Panc1 (cell line): ENCODE results near the gene EID2B. TPM values are rescaled to one million over a fixed set of nuclear protein-coding genes. Genes with fewer than 3 reads are reported as not detected.

Experiments used
- ATAC-seq: fragments of 200-7000 bp; cut with Tn5 transposase; 2 replicates; pipeline ENCODE4 v1.9.1; 2020; ENCODE audit warnings: mild to moderate bottlenecking, moderate library complexity
- BruUV-seq: library from RNA; stranded (reverse); fragments of 400-500 nt; replicated peaks from 2 replicates; lab custom pipeline; 2021; lab: Mats Ljungman, UMichigan
- CTCF ChIA-PET: fragments of 300-600 bp; sonication (Branson Sonifier 250); formaldehyde crosslinking; loops from one replicate; lab custom pipeline; 2022; ENCODE audit warnings: antibody characterized with exemption; lab: Charles Lee
- POLR2A ChIA-PET: fragments of 300-600 bp; sonication (Branson Sonifier 250); formaldehyde crosslinking; loops from one replicate; lab custom pipeline; 2022; ENCODE audit warnings: antibody characterized with exemption; lab: Charles Lee
- DNase-seq: peaks from one replicate; pipeline ENCODE4 v3.0.0-alpha.2; 2010; ENCODE audit warnings: low read depth, low spot score
- H3K27ac ChIP-seq: 2 replicates; pipeline ENCODE4 v1.5.1; 2011; ENCODE audit warnings: mild to moderate bottlenecking, low read length, inconsistent platforms
- H3K27me3 ChIP-seq: fragments of 200-500 bp; sonication (Bioruptor generic); 2 replicates; pipeline ENCODE4 v1.6.0; 2014; ENCODE audit warnings: low read length, inconsistent platforms; ENCODE audit not compliant: control insufficient read depth, insufficient read depth
- H3K36me3 ChIP-seq: fragments of 200-500 bp; sonication (Bioruptor generic); 2 replicates; pipeline ENCODE4 v1.5.1; 2014; ENCODE audit warnings: inconsistent platforms, mild to moderate bottlenecking, low read length, moderate library complexity; ENCODE audit not compliant: control insufficient read depth, insufficient read depth
- H3K4me1 ChIP-seq: 2 replicates; pipeline ENCODE4 v1.5.1; 2011; ENCODE audit warnings: inconsistent platforms, mild to moderate bottlenecking, low read length, moderate library complexity; ENCODE audit not compliant: control insufficient read depth, insufficient read depth
- H3K4me3 ChIP-seq, 2 experiments: 2 replicates each; pipeline ENCODE4 v1.5.1; 2011 to 2012; ENCODE audit warnings: low read depth in 2 of 2, low read length in 2 of 2, mild to moderate bottlenecking in 2 of 2, inconsistent platforms in 1 of 2, moderate library complexity in 1 of 2
- H3K9me3 ChIP-seq: fragments of 200-500 bp; sonication (Bioruptor generic); 2 replicates; pipeline ENCODE4 v1.5.1; 2014; ENCODE audit warnings: low read depth, mild to moderate bottlenecking, inconsistent platforms, low read length, moderate library complexity; ENCODE audit not compliant: control insufficient read depth, insufficient read depth
- POLR2AphosphoS5 ChIP-seq: IDR thresholded peaks from 2 replicates; pipeline ENCODE4 v1.6.1; 2012; ENCODE audit warnings: mild to moderate bottlenecking, low read depth, low read length, moderate library complexity
- REST ChIP-seq, 2 experiments: IDR thresholded peaks; 2 replicates each; pipeline ENCODE4 v1.6.1; 2011 to 2012; ENCODE audit warnings: low read depth in 2 of 2, control low read depth in 1 of 2, low read length in 1 of 2, mild to moderate bottlenecking in 1 of 2, moderate library complexity in 1 of 2; ENCODE audit not compliant: insufficient read depth in 1 of 2
- SIN3A ChIP-seq: IDR thresholded peaks from 2 replicates; pipeline ENCODE4 v1.6.1; 2012; ENCODE audit warnings: low read depth, mild to moderate bottlenecking, low read length, moderate library complexity, borderline replicate concordance; ENCODE audit not compliant: insufficient read depth
- TCF7L2 ChIP-seq: IDR thresholded peaks from 2 replicates; pipeline ENCODE4 v1.6.1; 2011; ENCODE audit warnings: mild to moderate bottlenecking, low read depth, low read length, inconsistent platforms
- in situ Hi-C: cut with HindIII; loops from 2 replicates; pipeline ENCODE4 v1.10.0; 2016; ENCODE audit warnings: low sequenced_read_pairs, low pct_unique_long_range_greater_than_20kb
- intact Hi-C: fragments of 100-400 bp; cut with micrococcal nuclease; formaldehyde crosslinking; loops from one replicate; pipeline ENCODE4 v1.10.0; 2022; ENCODE audit not compliant: unreplicated experiment
- total RNA-seq: library from RNA; stranded (reverse); gene quantifications from one replicate; pipeline ENCODE4 v1.2.1, GENCODE V29; 2021; ENCODE audit not compliant: unreplicated experiment
- TF ChIP-seq, protein P1 (sequence below): fragments of 450-650 bp; IDR thresholded peaks from 2 replicates; pipeline ENCODE4 v1.5.1; 2017; ENCODE audit warnings: mild to moderate bottlenecking

EID2B gene
- total RNA-seq, 1 experiment from 2014 or later: 37.7 TPM

DNA sequence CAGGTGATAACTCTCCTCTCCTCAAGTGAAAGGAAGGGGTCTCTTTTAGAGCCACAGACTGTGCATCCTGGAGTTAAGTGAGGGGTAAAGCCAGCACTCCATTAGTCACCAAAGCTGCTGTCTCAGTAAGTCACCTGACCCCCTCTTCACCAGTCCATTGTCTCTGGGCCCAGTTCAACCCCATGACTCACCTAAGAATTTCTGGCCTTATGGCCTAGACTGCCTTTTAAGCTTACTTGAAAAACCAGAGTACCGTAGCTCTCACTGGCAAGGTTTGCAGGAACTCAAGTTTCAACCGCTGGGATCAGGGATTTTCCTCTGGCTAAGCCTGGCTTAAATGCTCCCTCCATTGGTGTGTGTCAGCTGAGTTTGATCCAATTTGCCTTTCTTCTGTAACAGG is 30.8 kb upstream of the EID2B start:
- intact Hi-C loops (no loop called here), in situ Hi-C loops (loop anchor here (5.0 to 10.0 kb wide), 2 partner anchors 171 to 361 kb away; partner anchors contain the start of genes MED29 and PAF1)
- no TSS peak for BruUV-seq
- no peaks in the 10 kb centered on the region for H3K9me3 ChIP-seq
- H3K4me3 ChIP-seq: no peak overlapping the region
- ATAC-seq (peak; percentile 10), DNase-seq (peak; percentile 81)
- no peaks in the 10 kb centered on the region for H3K36me3 ChIP-seq
- H3K27ac ChIP-seq: no peak overlapping the region
- TF ChIP-seq REST (IDR thresholded peaks at IDR 0.05; ENCODE audit: insufficient read depth in 1 of 2, low read depth in 2 of 2, low read length in 1 of 2): no peak
- TF ChIP-seq, protein P1, sequence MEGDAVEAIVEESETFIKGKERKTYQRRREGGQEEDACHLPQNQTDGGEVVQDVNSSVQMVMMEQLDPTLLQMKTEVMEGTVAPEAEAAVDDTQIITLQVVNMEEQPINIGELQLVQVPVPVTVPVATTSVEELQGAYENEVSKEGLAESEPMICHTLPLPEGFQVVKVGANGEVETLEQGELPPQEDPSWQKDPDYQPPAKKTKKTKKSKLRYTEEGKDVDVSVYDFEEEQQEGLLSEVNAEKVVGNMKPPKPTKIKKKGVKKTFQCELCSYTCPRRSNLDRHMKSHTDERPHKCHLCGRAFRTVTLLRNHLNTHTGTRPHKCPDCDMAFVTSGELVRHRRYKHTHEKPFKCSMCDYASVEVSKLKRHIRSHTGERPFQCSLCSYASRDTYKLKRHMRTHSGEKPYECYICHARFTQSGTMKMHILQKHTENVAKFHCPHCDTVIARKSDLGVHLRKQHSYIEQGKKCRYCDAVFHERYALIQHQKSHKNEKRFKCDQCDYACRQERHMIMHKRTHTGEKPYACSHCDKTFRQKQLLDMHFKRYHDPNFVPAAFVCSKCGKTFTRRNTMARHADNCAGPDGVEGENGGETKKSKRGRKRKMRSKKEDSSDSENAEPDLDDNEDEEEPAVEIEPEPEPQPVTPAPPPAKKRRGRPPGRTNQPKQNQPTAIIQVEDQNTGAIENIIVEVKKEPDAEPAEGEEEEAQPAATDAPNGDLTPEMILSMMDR: no peak
- TF ChIP-seq TCF7L2: no peak
- no peak for TF ChIP-seq POLR2AphosphoS5
- no peak for TF ChIP-seq SIN3A
- POLR2A ChIA-PET: interaction anchor here (0.6 to 1.6 kb wide), 2 partner anchors 128 to 271 kb away, joined by 4 to 5 read pairs; partner anchors contain the start of gene RPS16
- CTCF ChIA-PET: interaction anchor here (0.6 to 1.2 kb wide), 6 partner anchors 12 to 558 kb away, joined by 3 to 5 read pairs (median 3); partner anchors contain the start of gene EID2
- peaks cover 3% of the 10 kb centered on the region for H3K4me1 ChIP-seq
- peaks cover 74% of the 10 kb centered on the region for H3K27me3 ChIP-seq

DNA sequence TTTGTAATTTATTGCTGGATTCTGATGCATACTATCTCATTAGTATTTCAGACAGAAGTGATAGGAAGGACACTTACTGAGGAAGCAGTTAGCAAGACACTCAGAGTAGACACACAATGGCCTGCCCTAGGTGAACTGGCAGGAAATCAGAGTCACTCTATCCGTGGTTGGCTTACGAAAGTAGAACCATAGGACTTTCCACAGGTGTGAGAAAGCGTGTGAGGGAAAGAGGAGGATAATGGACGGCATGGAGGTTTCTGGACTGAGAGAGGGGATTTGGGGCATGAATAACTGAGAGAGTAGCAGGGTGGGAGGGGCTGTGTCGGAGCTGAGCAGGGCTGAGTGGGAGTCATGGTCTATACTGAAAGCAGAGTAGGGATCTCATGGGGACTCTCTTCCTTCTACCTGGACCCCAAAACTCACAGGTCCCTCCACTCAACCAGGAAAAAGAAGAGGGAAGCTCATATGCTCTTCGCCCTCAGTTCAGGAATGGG is 26.0 kb upstream of the EID2B start:
- intact Hi-C loops: no loop called here
- TF ChIP-seq, protein P1: no peak
- TF ChIP-seq POLR2AphosphoS5 (no peak), SIN3A (no peak), REST (IDR thresholded peaks at IDR 0.05; ENCODE audit: insufficient read depth in 1 of 2, low read depth in 2 of 2, low read length in 1 of 2) (no peak), TCF7L2 (no peak)
- peaks cover 40% of the 10 kb centered on the region for H3K27me3 ChIP-seq
- DNase-seq: no peak
- H3K4me1 ChIP-seq: peaks cover 17% of the 10 kb centered on the region
- ATAC-seq: peak; percentile 6
- H3K4me3 ChIP-seq: no peak overlapping the region
- in situ Hi-C loops: no loop called here
- no peaks in the 10 kb centered on the region for H3K9me3 ChIP-seq
- no peaks in the 10 kb centered on the region for H3K36me3 ChIP-seq
- ChIA-PET CTCF (interaction anchor here (0.5 to 3.8 kb wide), 5 partner anchors 7 to 113 kb away, joined by 3 to 31 read pairs (median 5); no protein-coding TSS in a partner anchor), POLR2A (interaction anchor here (0.6 kb wide), 2 partner anchors 123 to 270 kb away, joined by 4 read pairs; partner anchors contain the start of gene RPS16)
- no TSS peak for BruUV-seq
- no peak overlapping the region for H3K27ac ChIP-seq
